Retinal pigment epithelial cell (primary cell): ENCODE measurements around the gene ARL14.
A peak's percentile ranks its signal among the peaks of the same experiment; 100 is the strongest.

ENCODE experiments used
- DNase-seq: peaks from one replicate; pipeline ENCODE4 v3.0.0-alpha.2; 2010; ENCODE audit warnings: low read depth
- H3K4me3 ChIP-seq: 2 replicates; pipeline ENCODE4 v1.5.1; 2011; ENCODE audit warnings: mild to moderate bottlenecking, low read length, control low read depth, moderate library complexity
- CTCF ChIP-seq: conservative IDR thresholded peaks from 2 replicates; pipeline ENCODE4 v1.5.1; 2011; ENCODE audit warnings: low read depth, low read length, control low read depth, inconsistent platforms

ARL14 gene

GRCh38 chr3:160686955-160687535 lies 10.1 kb downstream of the ARL14 start:
- TF ChIP-seq CTCF: peak; percentile 35
- no peak overlapping the region for H3K4me3 ChIP-seq

GRCh38 chr3:160691151-160691550 lies 14.2 kb downstream of the ARL14 start:
- no peak for TF ChIP-seq CTCF
- DNase-seq: no peak

More at GRCh38 chr3:160686955-160687535, 10.1 kb downstream of the ARL14 start:
- DNase-seq: no peak

GRCh38 chr3:160691962-160692361 lies 15.0 kb downstream of the ARL14 start:
- DNase-seq: no peak
- no peak overlapping the region for H3K4me3 ChIP-seq
- no peak for TF ChIP-seq CTCF

More at GRCh38 chr3:160691151-160691550, 14.2 kb downstream of the ARL14 start:
- H3K4me3 ChIP-seq: no peak overlapping the region

DNA sequence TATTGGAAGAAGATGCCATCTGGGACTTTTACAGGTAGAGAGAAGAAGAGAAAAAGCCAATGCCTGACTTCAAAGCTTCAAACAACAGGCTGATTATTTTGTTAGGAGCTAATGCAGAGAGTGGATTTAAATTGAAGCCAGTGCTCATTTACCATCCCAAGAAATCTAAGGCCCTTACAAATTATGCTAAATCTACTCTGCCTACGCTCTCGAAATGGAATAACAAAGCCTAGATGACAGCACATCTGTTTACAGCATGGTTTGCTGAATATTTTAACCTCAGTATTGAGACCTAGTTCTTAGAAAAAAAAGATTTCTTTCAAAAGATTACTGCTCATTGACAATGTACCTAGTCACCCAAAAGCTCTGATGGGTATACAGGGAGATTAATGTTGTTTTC lies 16.2 kb downstream of the ARL14 start:
- no peak overlapping the region for H3K4me3 ChIP-seq
- DNase-seq: no peak
- TF ChIP-seq CTCF: no peak

DNA sequence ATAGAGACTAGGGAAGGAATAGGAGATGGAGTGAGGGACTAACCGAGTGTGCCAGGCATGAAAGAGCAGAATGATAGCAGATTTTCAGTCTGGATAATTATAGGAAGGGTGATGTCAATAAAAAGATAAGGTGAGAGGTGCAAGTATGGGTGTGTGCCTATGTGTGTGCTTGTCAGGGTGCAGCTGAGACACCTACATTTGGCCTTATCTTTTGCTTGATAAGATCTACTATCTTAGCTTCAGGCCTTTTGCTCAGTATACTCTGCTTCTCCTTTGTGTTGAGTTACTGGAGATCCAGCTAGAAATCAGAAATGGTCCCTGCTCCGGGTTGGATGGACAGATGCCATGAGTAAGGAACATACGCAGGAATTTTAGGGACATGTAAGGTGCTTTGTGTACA lies 17.4 kb downstream of the ARL14 start:
- no peak overlapping the region for H3K4me3 ChIP-seq
- no peak for TF ChIP-seq CTCF
- no peak for DNase-seq

DNA sequence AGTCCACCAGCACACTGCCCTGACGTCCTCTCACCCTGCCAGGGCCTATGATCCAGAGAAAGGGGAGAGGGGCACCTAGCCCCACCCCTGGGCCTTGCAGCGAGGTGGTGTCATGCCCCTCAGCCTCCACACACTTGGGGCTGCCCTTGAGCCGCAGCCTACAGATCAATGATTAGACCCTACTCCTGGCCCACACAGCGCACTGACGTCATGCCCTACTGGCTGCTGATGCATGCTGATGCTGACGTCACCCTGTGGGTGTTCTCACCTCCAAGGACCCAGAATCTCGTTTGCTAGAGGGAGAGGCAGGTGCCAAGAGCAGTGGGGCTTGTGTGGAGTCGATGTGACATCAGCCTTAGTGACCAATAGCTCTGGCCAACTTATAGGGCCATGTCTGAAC lies 18.0 kb downstream of the ARL14 start:
- DNase-seq: no peak
- no peak overlapping the region for H3K4me3 ChIP-seq
- TF ChIP-seq CTCF: no peak

- TF ChIP-seq CTCF: no peak
- DNase-seq: peak; percentile 55
- no peak overlapping the region for H3K4me3 ChIP-seq
Measured at GRCh38 chr3:160695915-160696327, 19.0 kb downstream of the ARL14 start.
